ENCODE measurements around the gene ST8SIA2. TPM values are rescaled to one million over a fixed set of nuclear protein-coding genes. Genes with fewer than 3 reads are reported as not detected.

The ST8SIA2 gene
- total RNA-seq: 18.9 TPM

DNA sequence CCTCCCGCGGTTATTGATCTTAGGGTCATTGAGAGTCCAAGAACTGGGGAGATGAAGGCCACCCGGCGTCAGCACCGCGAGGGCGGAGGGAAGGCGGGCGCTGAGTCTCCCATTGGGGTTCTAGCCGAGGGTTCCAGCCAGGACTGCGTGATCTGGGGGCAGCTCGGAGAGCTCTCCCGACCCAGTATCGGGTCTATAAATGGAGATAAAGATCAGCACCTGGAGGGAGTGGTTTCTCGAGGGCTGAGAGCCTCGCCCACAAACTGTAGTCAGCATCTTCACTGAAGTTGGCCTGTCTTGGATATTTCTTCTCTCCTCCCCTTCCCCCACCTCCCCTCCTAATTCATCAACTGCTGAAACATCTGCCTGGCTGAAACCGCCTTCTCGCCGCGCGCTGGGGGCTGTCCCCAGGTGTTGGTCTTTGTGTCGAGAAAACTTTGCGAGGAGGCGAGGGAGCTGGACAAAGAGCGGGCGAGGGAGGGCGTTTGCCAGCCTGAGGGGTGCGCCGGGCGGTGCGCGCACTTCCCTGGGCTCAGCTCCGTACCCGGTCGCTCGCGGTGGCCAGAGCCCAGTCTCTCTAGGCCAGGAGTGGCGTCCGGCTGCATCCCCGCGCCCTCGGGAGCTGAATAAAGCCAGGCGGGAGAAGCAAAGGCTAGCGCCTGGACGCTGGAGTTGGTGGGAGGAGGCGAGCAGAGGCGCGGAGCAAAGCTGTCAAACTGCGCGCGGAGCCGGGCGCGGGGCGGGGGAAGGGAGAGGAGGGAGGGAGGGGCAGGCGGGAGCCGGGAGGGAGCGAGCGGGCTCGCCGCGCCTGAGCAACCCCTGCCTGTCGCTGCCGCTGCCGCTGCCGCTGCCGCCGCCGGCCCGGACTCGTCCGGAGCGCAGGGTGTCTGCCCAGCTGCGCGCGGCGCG lies at the start of gene ST8SIA2:
Gene ST8SIA2, plus strand, starts transcription at position 811 of the 909 bp plus-strand sequence. CDS start 184 bp downstream, outside the sequence.

Data from camera-type eye (tissue), 1 donor.